Measurements from ENCODE around the gene KRT1.

Gene KRT1

DNA sequence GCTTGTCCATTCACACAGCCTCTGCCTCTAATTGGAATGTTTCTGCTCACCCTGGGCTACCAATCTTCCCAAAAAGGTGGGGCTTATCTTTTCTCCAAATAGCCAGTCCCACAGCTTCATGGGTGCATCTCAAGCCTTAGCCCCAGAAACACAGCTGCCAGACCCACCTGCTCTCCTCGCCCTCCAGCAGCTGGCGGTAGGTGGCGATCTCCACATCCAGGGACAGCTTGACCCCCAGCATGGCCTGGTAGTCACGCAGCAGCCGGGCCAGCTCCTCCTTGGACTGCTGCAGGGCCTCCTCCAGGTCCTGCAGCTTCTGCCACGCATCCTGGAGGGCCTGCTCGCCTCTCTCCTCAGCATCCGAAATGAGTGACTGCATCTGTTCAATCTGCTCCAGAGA lies 12.0 kb upstream of the KRT1 start:
- H3K27me3 ChIP-seq: peaks cover 34 to 49% (median 41%) of the 10 kb centered on the region in 11 experiments
- H3K27ac ChIP-seq: no peak overlapping the region
- TF ChIP-seq Cebpa-rat (IDR thresholded peaks at IDR 0.05): no peak
- no peak overlapping the region for H3K4me3 ChIP-seq
- no peaks in the 10 kb centered on the region for H3K36me3 ChIP-seq
- H3K4me2 ChIP-seq: no peak overlapping the region
- peaks cover 0 to 10% (median 8%) of the 10 kb centered on the region in 10 experiments; a peak in 9 of 20 replicates for H3K4me1 ChIP-seq
- H4K20me1 ChIP-seq: 0 out of 22 replicates have a peak, but pooled peaks cover 0 to 2% (median 0%) of the 10 kb centered on the region in 11 experiments
- no peak overlapping the region for H3K9ac ChIP-seq
- no peaks in the 10 kb centered on the region for H3K9me3 ChIP-seq (replicated peaks in 1 of 11)

DNA sequence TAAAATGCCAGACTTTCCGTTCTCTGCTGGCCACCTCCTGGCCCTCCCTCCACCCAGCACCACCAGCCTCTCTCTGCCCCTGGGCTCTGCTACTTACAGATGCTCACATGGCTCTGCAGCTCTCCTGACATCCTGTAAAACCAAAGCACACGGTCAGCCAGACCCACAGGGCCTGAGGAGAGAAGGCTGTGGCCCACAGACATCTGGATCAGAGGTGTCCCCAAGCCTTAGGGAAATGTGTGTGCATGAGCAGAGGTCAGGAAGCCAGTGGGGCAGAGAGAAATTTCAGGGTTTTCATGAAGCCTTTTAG lies 11.6 kb upstream of the KRT1 start:
- no peaks in the 10 kb centered on the region for H3K36me3 ChIP-seq
- H3K4me1 ChIP-seq: peaks cover 0 to 10% (median 8%) of the 10 kb centered on the region in 10 experiments; a peak in 9 of 20 replicates
- H3K27ac ChIP-seq: no peak overlapping the region
- peak overlapping the region in 1 of 10 experiments; percentile 47; a peak in 1 of 20 replicates for H3K4me3 ChIP-seq
- TF ChIP-seq Cebpa-rat (IDR thresholded peaks at IDR 0.05): no peak
- peak overlapping the region in 5 of 11 experiments; percentile 74 to 86 (median 80); a peak in 5 of 22 replicates for H3K4me2 ChIP-seq
- H3K9ac ChIP-seq: no peak overlapping the region
- no peaks in the 10 kb centered on the region for H3K9me3 ChIP-seq (replicated peaks in 1 of 11)
- 0 out of 22 replicates have a peak, but pooled peaks cover 0 to 2% (median 0%) of the 10 kb centered on the region in 11 experiments for H4K20me1 ChIP-seq
- peaks cover 34 to 49% (median 41%) of the 10 kb centered on the region in 11 experiments for H3K27me3 ChIP-seq

DNA sequence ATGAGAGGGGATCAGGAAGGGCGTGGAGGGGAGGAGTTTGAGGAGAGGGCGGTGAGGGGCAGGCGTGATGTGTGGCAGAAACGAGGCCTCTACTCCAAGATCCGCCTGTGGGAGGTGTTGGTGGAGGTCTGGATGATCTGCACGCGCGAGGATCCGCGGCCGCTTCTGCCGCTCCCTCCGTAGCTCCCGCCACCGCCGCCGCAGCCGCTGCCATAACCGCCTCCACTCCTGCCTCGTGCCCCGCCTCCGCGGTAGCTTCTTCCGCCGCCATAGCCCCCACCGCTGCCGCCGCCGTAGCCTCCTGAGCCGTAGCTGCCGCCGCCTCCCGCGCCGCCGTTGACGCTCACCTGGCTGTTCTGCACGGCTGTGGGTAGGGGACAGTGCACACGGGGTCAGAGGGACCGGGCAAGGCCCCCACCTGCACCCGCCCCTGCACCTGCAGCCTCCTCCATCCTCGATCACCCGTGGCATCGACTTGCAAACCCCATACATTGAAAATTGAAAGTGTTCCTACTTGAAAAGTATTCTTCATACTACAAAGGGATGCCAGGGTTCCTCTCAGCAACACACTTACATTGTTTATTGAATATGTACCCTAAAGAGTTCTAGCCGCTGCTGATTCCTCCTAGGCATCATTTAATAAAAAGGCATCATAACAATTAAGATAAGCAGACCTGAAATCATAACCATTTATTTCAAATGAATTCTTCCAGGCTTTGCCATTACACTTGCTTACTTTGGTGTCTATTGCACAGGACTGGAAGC lies 11.1 kb upstream of the KRT1 start:
- H3K4me1 ChIP-seq: peaks cover 0 to 10% (median 8%) of the 10 kb centered on the region in 10 experiments; a peak in 9 of 20 replicates
- no peak for TF ChIP-seq Cebpa-rat (IDR thresholded peaks at IDR 0.05)
- H3K27ac ChIP-seq: no peak overlapping the region
- 0 out of 22 replicates have a peak, but pooled peaks cover 0 to 2% (median 0%) of the 10 kb centered on the region in 11 experiments for H4K20me1 ChIP-seq
- H3K9me3 ChIP-seq (replicated peaks in 1 of 11): no peaks in the 10 kb centered on the region
- peak overlapping the region; percentile 74 to 89 (median 81) for H3K4me2 ChIP-seq
- H3K4me3 ChIP-seq: peak overlapping the region; percentile 28 to 62 (median 52)
- no peaks in the 10 kb centered on the region for H3K36me3 ChIP-seq
- peaks cover 34 to 49% (median 41%) of the 10 kb centered on the region in 11 experiments for H3K27me3 ChIP-seq
- peak overlapping the region in 6 of 11 experiments; percentile 12 to 54 (median 32); a peak in 8 of 22 replicates for H3K9ac ChIP-seq

DNA sequence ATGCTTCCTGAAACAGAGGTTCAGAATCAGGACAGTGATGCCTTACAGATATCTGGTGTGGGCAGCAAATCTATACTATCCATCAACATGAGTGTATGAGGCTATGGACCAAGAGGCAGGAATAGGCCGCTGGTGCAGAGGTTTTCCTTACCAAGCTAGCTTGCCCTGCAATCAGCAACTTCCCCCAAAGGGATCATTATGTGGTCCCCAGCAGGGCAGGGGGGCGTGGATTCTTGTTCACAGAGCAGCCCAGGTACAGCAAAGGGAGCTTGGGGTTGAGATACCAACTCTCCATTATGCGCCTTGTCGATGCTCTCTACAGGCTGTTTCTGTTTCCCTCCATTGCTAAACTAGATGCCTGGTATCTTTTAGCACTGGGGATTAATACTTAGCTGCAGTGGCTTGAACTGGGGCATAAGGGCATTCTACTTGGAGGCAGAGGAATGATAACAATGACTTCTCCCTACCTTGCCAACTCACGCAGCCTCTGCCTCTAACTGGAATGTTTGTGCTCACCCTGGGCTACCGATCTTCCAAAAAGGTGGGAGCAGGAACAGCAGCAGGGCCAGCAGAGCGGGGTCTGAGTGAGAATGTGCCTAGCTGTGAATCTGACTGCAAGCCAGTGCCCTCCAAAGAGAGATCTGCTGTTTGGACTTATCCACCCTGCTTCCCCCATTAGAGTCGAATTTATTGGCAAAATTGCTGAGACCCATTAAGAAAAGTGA lies 10.3 kb upstream of the KRT1 start:
- no peaks in the 10 kb centered on the region for H3K9me3 ChIP-seq (replicated peaks in 1 of 11)
- H3K36me3 ChIP-seq: no peaks in the 10 kb centered on the region
- H3K9ac ChIP-seq: peak overlapping the region in 5 of 11 experiments; percentile 12 to 46 (median 27); a peak in 5 of 22 replicates
- peak overlapping the region; percentile 74 to 89 (median 81) for H3K4me2 ChIP-seq
- H3K4me3 ChIP-seq: peak overlapping the region; percentile 28 to 62 (median 52); a peak in 18 of 20 replicates
- TF ChIP-seq Cebpa-rat (IDR thresholded peaks at IDR 0.05): no peak
- H3K4me1 ChIP-seq: peaks cover 0 to 10% (median 8%) of the 10 kb centered on the region in 10 experiments; a peak in 9 of 20 replicates
- H4K20me1 ChIP-seq: 0 out of 22 replicates have a peak, but pooled peaks cover 0 to 2% (median 0%) of the 10 kb centered on the region in 11 experiments
- no peak overlapping the region for H3K27ac ChIP-seq
- peaks cover 34 to 49% (median 41%) of the 10 kb centered on the region in 11 experiments for H3K27me3 ChIP-seq

DNA sequence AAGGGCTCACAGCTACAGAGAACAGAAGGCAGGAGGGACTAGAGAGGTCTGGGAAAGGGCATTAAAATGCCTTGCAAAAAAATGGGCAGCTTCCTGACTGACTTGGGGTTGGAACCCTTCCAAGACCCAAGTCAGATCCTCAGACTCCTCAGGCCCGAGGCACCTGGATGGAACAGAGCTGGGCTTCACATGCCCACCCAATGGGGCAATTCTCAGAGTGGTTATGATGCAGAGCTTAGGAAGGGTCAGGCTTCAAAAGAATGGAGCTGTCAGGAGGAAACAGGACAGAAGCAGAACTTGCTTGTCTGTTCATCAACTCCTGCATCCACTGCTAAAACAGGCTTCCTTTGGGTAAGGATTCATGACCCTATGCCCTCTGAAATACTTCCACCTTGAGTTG lies 9.7 kb upstream of the KRT1 start:
- H3K27me3 ChIP-seq: peaks cover 34 to 49% (median 41%) of the 10 kb centered on the region in 11 experiments
- H3K27ac ChIP-seq: no peak overlapping the region
- no peak overlapping the region for H3K4me2 ChIP-seq
- no peaks in the 10 kb centered on the region for H3K36me3 ChIP-seq
- H3K4me1 ChIP-seq: peaks cover 0 to 10% (median 8%) of the 10 kb centered on the region in 10 experiments; a peak in 9 of 20 replicates
- no peak overlapping the region for H3K9ac ChIP-seq
- 0 out of 22 replicates have a peak, but pooled peaks cover 0 to 2% (median 0%) of the 10 kb centered on the region in 11 experiments for H4K20me1 ChIP-seq
- no peak for TF ChIP-seq Cebpa-rat (IDR thresholded peaks at IDR 0.05)
- H3K9me3 ChIP-seq (replicated peaks in 1 of 11): no peaks in the 10 kb centered on the region
- no peak overlapping the region for H3K4me3 ChIP-seq

DNA sequence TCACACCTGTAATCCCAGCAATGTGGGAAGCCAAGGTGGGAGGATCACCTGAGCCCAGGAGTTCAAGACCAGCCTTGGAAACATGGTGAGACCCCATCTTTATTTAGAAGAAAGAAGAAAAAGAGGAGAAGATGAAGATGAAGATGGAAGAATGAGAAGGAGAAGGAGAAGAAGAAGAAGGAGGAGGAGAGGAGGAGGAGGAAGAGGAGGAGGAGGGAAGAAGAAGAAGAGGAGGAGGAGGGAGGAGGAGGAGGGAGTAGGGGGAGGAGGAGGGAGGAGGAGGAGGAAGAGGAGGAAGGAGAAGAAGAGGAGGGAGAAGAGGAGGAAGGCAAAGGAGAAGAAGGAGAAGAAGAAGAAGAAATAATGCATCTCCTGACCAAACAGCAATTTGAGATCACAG lies 9.0 kb upstream of the KRT1 start:
- peaks cover 34 to 49% (median 41%) of the 10 kb centered on the region in 11 experiments for H3K27me3 ChIP-seq
- H3K27ac ChIP-seq: no peak overlapping the region
- H3K4me3 ChIP-seq: no peak overlapping the region
- H3K36me3 ChIP-seq: no peaks in the 10 kb centered on the region
- H3K4me2 ChIP-seq: no peak overlapping the region
- peaks cover 0 to 10% (median 8%) of the 10 kb centered on the region in 10 experiments; a peak in 9 of 20 replicates for H3K4me1 ChIP-seq
- TF ChIP-seq Cebpa-rat (IDR thresholded peaks at IDR 0.05): no peak
- no peak overlapping the region for H3K9ac ChIP-seq
- 0 out of 22 replicates have a peak, but pooled peaks cover 0 to 2% (median 0%) of the 10 kb centered on the region in 11 experiments for H4K20me1 ChIP-seq
- no peaks in the 10 kb centered on the region for H3K9me3 ChIP-seq (replicated peaks in 1 of 11)

DNA sequence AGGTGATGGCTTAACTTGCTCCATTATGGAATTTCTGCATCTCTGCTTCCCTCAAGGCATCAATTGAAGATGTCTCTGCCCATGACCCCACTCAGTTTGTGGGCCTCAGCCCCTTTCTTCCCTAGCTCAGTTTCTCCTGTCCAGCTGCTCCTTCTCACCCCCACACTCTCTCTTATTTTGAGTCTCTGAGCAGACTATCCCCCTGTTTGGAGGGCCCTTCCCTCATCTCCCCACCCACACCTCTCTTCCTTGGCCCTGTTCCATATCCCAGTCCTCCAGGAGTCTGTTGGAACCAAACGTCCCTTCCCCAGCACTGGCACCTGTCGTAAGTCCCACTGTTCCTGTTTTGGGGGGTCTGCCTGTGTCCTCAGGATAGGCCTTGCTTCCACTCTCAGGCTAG lies 8.3 kb upstream of the KRT1 start:
- no peak overlapping the region for H3K4me2 ChIP-seq
- H3K9ac ChIP-seq: no peak overlapping the region
- TF ChIP-seq Cebpa-rat (IDR thresholded peaks at IDR 0.05): no peak
- peaks cover 0 to 10% (median 8%) of the 10 kb centered on the region in 10 experiments; a peak in 9 of 20 replicates for H3K4me1 ChIP-seq
- no peak overlapping the region for H3K27ac ChIP-seq
- H3K9me3 ChIP-seq (replicated peaks in 1 of 11): no peaks in the 10 kb centered on the region
- H3K36me3 ChIP-seq: no peaks in the 10 kb centered on the region
- 0 out of 22 replicates have a peak, but pooled peaks cover 0 to 2% (median 0%) of the 10 kb centered on the region in 11 experiments for H4K20me1 ChIP-seq
- H3K27me3 ChIP-seq: peaks cover 34 to 49% (median 41%) of the 10 kb centered on the region in 11 experiments
- H3K4me3 ChIP-seq: no peak overlapping the region

DNA sequence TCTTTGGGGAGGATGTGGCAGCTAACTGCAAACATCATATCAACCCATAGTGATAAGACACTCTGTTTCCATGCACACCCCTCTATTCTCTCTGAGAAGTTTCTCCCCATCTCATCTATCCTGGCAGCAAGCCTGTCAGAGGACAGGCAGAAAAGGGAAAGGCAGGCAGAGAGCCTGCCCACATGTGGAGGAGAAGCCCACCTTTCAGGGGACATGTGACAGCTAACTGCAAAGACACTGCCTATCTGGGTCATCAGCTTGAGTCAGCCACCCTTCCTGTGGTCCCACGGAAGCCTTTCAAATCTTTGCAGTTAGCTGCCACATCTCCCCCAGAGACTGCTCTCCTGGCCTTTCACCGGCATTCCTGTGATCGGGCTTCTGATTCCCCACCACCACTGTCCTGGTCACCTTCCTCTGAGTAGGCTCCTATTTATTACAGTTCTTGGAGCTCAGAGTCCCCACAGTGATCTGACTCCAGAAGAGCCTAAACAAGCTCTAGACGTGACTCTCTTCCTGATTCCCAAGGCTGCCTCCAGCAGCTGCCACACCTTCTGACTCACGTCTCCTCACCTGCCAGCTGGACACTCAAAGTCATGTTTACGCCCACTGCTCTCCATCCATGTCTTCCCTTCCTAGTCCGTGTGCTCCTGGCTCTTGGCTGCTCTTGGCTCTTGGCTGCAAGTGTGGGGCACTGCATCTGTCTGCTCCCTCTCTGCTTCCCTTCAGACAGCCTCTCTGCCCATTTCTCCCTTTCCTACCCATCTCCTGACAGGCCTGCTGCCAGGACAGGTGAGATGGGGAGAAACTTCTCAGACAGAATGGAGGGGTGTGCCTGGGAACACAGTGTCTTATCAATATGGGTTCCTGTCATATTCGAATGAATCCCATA lies 7.5 kb upstream of the KRT1 start:
- H4K20me1 ChIP-seq: 0 out of 22 replicates have a peak, but pooled peaks cover 0 to 2% (median 0%) of the 10 kb centered on the region in 11 experiments
- H3K4me1 ChIP-seq: peaks cover 0 to 10% (median 8%) of the 10 kb centered on the region in 10 experiments; a peak in 9 of 20 replicates
- TF ChIP-seq Cebpa-rat (IDR thresholded peaks at IDR 0.05): no peak
- peaks cover 33 to 42% (median 34%) of the 10 kb centered on the region in 11 experiments for H3K27me3 ChIP-seq
- H3K27ac ChIP-seq: no peak overlapping the region
- H3K36me3 ChIP-seq: no peaks in the 10 kb centered on the region
- H3K9ac ChIP-seq: no peak overlapping the region
- no peak overlapping the region for H3K4me3 ChIP-seq
- H3K4me2 ChIP-seq: no peak overlapping the region
- no peaks in the 10 kb centered on the region for H3K9me3 ChIP-seq (replicated peaks in 1 of 11)

All from BLaER1 treated with 17β-estradiol and CSF1 and Interleukin-3, amounts not matched to agents 10 nM and 100 nM (cell line).